NCI-H2107 (cell line): ENCODE results near the gene RSPH10B2.
"Not testable (repeated sequence)": the region's sequence is repeated elsewhere in the genome, so short reads cannot be mapped to it uniquely, and the experiment has no call there.

Experiments
- DNase-seq: peaks from one replicate; lab custom pipeline; 2025; lab: John Stamatoyannopoulos, UW

The RSPH10B2 gene

DNA sequence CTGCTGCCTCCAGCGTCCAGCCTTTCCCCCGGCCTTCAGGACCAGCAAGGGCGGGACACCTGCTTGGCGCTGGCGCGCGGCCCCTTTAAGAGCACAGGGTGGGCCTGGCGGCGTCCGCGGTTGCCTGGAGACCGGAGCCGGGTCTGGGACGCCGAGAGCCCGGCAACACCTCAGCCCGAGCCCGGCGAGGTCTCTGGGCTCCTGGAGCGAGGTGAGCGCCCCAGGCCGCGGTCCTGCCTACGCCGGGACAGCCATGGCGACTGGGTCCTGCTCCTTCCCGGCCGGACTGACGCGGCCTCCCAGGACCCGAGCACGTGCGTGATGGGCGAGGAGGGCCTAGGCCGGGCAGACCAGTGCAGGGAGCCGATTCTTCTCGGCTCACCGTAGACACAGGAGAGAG is at the start of gene RSPH10B2:
TSS of gene RSPH10B2 (plus strand) at position 140 of the 400 bp plus-strand sequence. CDS start 3,575 bp downstream, outside the sequence.
- not testable (repeated sequence) for DNase-seq

- no peak for DNase-seq
Measured at GRCh38 chr7:6705959-6706665, 47.8 kb upstream of the RSPH10B2 start.

DNA sequence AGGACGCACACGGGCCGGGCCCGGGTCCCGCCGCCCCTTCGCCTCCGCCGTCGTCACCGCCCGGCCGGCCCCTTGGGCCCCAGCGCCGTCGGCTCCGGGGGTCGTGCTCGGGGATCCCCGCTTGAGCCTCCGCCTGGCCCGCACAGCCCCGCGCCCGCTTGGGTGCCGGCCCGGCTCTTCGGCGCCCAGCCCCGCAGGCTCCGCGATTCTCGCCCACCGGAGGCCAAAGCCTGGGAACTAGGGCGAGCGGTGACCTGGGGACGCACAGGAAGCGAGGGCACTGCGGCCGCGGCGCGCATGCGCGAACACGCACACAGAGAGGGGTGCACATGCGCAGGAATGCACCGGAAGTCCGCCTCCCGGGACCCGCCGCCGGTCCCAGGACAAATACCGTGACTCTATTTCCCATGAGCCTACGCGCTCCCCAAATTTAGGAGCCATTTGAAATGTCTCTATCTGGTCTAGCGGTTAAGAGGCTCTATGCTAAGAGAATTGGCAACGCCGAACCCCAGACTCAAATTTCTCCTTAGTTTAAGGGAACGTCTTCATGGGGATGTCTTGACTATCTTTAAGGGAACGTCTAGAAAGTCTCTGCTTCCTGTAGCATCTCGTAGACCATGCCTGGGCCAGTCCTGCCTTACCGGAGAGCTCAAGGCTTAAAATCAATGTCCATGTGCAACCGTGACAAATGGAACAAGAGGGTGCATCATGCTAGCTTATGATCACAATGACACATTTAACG is 47.1 kb upstream of the RSPH10B2 start, which contains the start of gene ZNF12:
TSS of gene ZNF12 (minus strand) at position 282 of the 742 bp plus-strand sequence. CDS start 1,774 bp downstream, outside the sequence.
- DNase-seq, result peak; percentile 86

DNA sequence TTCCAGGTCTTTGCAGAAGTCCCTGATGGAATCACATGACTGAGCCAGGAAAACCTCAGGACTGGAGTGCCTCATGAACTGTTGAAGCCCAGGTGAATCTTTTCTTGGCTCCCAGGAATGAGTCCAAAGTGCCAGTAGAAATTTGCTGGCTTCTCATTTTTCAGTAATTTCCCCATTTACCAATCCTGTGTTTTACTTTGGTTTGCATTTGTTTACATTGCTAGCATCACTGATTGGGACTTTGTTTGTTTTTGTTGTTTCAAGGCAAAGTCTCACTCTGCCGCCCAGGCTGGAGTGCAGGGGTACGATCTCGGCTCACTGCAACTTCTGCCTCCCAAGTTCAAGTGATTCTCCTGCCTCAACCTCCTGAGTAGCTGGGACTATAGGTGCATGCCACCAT is 45.6 kb upstream of the RSPH10B2 start:
- DNase-seq, result no peak

- no peak for DNase-seq
Measured at GRCh38 chr7:6709808-6710207, 44.1 kb upstream of the RSPH10B2 start.

- no peak for DNase-seq
Measured at GRCh38 chr7:6714360-6714759, 39.5 kb upstream of the RSPH10B2 start.

DNA sequence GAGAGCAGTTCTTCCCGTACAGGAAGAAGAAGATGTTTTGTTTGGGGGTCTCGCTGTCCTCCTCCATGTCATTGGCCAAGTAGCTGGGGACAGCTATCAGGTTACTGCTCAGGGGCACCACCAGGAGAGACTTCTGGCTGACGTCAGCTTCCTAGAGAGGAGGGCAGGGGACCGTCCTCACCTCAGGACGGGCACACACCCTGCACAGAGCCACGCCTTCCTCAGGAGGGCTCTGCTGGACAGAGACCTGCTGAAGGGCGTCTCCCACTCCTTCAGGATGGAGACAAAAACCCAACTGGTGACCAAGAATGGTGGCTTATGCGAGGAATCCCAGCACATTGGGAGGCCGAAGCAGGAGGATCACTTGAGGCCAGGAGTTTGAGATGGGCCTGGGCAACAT is 38.0 kb upstream of the RSPH10B2 start:
- DNase-seq, result not testable (repeated sequence)

- no peak for DNase-seq
Measured at GRCh38 chr7:6718124-6718523, 35.8 kb upstream of the RSPH10B2 start.

DNA sequence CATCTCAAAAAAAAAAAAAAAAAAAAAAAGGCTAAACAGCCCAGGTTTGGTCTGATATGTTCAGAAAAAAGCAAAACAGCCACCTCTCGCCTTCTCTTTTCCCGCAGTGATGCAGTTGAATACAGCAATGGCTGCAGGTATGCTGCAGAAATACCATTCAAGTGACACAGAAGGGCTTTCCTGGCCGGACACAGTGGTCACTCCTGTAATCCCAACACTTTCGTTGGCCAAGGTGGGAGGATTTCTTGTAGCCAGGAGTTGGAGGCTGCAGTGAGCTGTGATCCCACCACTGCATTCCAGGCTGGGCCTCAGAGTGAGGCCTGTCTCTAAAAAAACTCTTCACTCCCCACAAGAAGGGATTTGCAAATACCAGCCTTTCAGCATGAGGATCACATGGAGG is 29.6 kb upstream of the RSPH10B2 start:
- DNase-seq, result not testable (repeated sequence)

DNA sequence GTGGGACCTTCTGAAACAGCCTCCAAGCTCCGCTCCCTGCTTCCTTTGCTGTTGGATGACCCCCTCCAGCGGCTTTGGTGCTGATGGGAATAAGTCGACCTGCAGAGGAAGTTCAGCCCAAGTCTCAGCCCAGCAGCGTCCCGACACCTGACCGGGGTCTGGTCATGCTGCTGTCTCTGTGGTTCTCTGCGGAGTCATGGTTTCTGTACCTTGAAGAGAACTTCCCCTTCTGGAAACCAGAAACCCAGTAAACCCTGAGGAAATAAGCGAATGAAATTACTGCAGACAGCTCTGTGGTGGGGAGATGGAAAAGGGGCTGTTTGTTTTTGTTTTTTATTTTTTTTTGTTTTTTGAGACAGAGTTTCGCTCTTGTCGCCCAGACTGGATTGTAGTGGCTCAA is 28.9 kb upstream of the RSPH10B2 start:
- DNase-seq, result no peak

GRCh38 chr7:6726341-6726740 is 27.6 kb upstream of the RSPH10B2 start:
- not testable (repeated sequence) for DNase-seq

GRCh38 chr7:6727663-6728062 is 26.2 kb upstream of the RSPH10B2 start:
- DNase-seq, result no peak

- not testable (repeated sequence) for DNase-seq
Measured at GRCh38 chr7:6728893-6729491, 24.9 kb upstream of the RSPH10B2 start.

DNA sequence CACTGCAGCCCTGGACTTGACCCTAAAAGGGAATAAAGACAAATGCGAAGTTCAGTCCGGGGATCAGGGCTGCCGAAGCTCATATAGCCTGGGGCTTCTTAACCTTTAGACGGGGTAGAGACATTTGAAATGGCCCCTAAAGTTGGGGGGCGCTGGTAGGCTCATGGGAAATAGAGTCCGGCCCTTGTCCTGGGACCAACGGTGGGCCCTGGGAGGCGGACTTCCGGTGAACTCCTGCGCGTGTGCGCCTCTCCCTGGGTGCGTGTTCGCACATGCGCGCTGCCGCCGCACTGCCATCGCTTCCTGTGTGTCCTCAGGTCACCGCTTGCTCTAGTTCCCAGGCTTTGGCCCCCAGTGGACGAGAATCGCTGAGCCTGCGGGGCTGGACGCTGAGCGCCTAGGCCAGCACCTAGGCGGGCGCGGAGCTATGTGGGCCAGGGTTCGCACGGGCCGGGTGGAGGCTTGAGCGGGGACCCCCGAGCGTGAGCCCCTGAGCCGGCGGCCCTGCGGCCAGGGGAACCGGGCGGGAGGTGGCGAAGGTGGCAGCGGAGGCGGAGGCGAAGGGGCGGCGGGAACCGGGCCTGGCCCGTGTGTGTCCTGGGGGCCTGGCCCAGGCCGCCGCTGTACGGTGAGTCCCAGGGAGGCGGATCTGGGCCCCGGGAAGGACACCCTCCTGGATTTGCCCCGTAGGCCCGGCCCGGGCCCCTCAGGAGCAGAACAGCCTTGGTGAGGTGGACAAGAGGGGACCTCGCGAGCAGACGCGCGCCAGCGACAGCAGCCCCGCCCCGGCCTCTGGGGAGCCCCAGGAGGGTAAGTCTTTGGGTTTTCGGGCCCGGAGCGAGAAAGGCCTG is 24.2 kb upstream of the RSPH10B2 start:
- DNase-seq, result peak; percentile 79

DNA sequence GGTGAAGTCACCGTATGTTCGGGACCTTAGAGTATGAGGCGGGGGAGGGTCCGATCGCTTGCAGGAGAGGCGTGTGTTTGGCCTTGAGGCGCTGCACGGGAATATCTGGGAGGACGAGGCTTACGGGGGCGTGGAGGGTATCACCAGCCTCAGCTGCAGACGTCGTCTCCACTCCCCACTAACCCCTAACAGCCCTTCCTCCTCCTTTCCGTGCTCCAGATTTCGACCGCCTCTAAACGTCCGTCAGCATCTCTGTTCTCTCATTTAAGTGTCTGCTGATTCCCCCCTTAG is 23.6 kb upstream of the RSPH10B2 start:
- no peak for DNase-seq

DNA sequence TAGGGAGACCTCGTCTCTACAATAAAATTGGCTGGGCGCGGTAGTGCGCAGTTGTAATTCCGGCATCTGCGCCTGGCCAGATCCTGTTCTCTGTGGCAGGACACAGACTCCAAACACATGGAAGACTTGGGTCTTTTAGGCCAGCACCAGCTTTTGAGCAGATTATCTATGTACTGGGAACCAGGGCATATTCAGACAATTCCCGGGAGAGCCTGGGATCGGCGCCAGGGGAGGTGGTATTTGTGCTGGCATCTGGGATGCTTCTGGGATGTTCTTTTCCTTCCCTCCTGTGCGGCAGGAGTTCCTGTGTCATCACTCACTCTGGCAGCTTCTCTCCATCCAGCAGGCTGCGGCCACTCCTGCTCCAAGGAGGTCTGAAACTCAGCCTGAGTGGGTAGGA is 15.5 kb upstream of the RSPH10B2 start:
- DNase-seq, result not testable (repeated sequence)

DNA sequence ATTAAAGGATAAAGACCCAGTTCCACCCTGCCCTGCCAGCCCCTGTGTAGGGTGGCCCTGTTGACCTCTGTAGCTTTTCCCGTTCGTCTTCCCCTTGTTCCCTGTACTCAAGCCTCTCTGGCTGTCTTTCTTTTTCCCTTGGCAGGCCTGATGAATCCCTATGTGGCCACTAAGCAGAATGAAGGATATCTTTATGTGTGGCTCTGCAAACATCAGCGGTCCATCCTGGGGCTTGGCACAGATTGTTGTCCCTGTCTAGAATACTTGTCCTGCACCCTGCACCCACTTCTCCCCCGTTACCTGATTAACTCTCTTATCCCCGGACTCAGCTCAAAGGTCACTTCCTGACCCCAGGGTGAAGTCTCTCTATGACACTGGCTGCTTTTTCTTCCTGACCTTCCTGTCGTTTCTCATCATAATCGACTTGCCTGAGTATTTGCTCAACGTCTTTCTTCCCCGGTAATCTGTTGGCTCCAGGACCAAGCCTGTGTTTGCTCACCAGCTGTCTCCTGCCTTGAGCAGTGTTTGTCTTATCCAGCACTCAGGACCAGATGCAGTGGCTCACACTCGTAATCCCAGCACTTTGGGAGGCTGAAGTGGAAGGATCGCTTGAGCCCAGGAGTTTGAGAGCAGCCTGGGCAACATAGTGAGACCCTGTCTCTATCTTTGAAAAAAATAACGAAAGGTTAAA is 9.3 kb upstream of the RSPH10B2 start:
- DNase-seq, result not testable (repeated sequence)

GRCh38 chr7:6749335-6749734 is 4.6 kb upstream of the RSPH10B2 start:
- DNase-seq, result not testable (repeated sequence)

DNA sequence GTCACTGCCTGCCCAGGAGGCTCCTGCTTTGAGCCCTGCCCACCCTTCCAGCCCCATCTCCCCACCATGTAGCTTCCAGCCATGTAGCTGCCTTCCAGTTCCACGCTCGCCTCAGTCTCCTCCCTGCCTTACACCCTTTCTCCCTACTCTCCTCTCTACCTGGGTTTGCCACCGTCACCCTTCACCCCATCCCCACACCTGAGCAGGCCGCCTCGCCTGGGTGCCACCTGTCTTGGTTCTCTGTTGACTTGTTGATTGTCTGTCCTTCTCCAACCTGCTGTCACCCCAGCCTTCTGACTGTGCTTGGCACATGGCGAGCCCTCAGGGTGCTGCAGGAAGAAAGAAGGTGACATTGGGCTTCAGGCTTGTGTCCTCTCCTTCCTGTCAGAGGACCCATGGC is 3.7 kb upstream of the RSPH10B2 start:
- DNase-seq, result not testable (repeated sequence)

- DNase-seq, result not testable (repeated sequence)
Measured at GRCh38 chr7:6761186-6761585, 7.3 kb downstream of the RSPH10B2 start.

DNA sequence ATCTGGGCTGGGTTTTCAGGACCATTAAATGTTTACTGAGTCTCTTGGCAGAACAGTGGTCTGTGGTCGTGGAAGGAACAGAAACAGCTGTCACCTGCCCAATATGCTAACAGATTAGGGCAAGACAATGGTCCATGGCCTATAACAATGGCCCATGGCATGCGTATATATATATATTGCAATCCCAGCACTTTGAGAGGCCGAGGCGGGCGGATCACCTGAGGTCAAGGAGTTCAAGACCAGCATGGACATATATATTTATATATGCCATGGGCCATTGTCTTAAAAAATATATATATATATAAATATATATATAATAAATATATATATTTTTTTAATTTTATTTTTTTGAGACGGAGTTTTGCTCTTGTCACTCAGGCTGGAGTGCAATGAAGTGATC is 27.7 kb downstream of the RSPH10B2 start:
- DNase-seq, result not testable (repeated sequence)
